Tibial nerve (tissue), 4 donors: ENCODE results near the gene SORL1-AS1.

Source experiments
- DNase-seq, 2 donors: peaks; one replicate each; pipeline ENCODE4 v3.0.0-alpha.2; 2019; ENCODE audit warnings: low spot score in 2 of 2
- H3K27ac ChIP-seq, 4 donors: fragments of 200-600 bp; sonication (generic) in 3 of 4; one replicate each; pipeline ENCODE4 v1.5.1; 2017 to 2019; ENCODE audit warnings: mild to moderate bottlenecking in 1 of 4
- H3K27me3 ChIP-seq, 2 donors: fragments of 200-600 bp; sonication (generic) in 1 of 2; one replicate each; pipeline versions ENCODE4 v1.5.1 to v1.6.0; 2017 to 2019
- H3K36me3 ChIP-seq, 3 donors: fragments of 200-600 bp; sonication (generic); one replicate each; pipeline ENCODE4 v1.5.1; 2018 to 2019
- H3K4me1 ChIP-seq, 4 donors: fragments of 200-600 bp; sonication (generic) in 3 of 4; one replicate each; pipeline ENCODE4 v1.5.1; 2017 to 2019
- H3K4me3 ChIP-seq, 4 donors: fragments of 200-600 bp; sonication (generic) in 3 of 4; one replicate each; pipeline ENCODE4 v1.5.1; 2017 to 2019; ENCODE audit warnings: mild to moderate bottlenecking in 1 of 4, moderate library complexity in 1 of 4
- H3K9me3 ChIP-seq, 4 donors: fragments of 200-600 bp; sonication (generic) in 3 of 4; one replicate each; pipeline ENCODE4 v1.5.1; 2017 to 2019
- EP300 ChIP-seq, 2 donors: sonication (generic); formaldehyde crosslinking; IDR thresholded peaks; one replicate each; pipeline ENCODE4 v1.6.1; 2017; ENCODE audit warnings: antibody characterized with exemption in 2 of 2, mild to moderate bottlenecking in 1 of 2
- POLR2A ChIP-seq, 2 donors: fragments of 450-650 bp; IDR thresholded peaks; one replicate each; pipeline ENCODE4 v1.6.1; 2017; ENCODE audit warnings: antibody characterized with exemption in 2 of 2, mild to moderate bottlenecking in 2 of 2, moderate library complexity in 2 of 2
- WGBS, 2 donors: methylation state at CpG; one replicate each; pipeline ENCODE4 v1.1.5; 2018; 5-methylcytosine and 5-hydroxymethylcytosine counted together
- TF ChIP-seq, protein P1 (sequence below), 5 experiments: fragments of 200-600 bp in 3 of 5; fragments of 450-650 bp in 2 of 5; sonication (generic) in 3 of 5; IDR thresholded peaks; one replicate each; pipeline ENCODE4 v1.5.1; 2016 to 2019; ENCODE audit warnings: antibody characterized with exemption in 5 of 5, mild to moderate bottlenecking in 3 of 5, moderate library complexity in 2 of 5

The SORL1-AS1 gene

GRCh38 chr11:121474680-121475079 is 21.9 kb upstream of the SORL1-AS1 start:
- Histone ChIP-seq H3K27ac (no peak overlapping the region), H3K4me3 (no peak overlapping the region), H3K9me3 (no peaks in the 10 kb centered on the region), H3K36me3 (no peaks in the 10 kb centered on the region), H3K4me1 (peaks cover 0 to 8% (median 3%) of the 10 kb centered on the region in 4 donors), H3K27me3 (no peaks in the 10 kb centered on the region)
- 91 to 97% methylated on average over 7 of the region's 7 CpGs for WGBS, 2 donors
- DNase-seq = no peak
- TF ChIP-seq POLR2A (IDR thresholded peaks at IDR 0.05) (no peak), EP300 (IDR thresholded peaks at IDR 0.05) (no peak)
- TF ChIP-seq, protein P1, sequence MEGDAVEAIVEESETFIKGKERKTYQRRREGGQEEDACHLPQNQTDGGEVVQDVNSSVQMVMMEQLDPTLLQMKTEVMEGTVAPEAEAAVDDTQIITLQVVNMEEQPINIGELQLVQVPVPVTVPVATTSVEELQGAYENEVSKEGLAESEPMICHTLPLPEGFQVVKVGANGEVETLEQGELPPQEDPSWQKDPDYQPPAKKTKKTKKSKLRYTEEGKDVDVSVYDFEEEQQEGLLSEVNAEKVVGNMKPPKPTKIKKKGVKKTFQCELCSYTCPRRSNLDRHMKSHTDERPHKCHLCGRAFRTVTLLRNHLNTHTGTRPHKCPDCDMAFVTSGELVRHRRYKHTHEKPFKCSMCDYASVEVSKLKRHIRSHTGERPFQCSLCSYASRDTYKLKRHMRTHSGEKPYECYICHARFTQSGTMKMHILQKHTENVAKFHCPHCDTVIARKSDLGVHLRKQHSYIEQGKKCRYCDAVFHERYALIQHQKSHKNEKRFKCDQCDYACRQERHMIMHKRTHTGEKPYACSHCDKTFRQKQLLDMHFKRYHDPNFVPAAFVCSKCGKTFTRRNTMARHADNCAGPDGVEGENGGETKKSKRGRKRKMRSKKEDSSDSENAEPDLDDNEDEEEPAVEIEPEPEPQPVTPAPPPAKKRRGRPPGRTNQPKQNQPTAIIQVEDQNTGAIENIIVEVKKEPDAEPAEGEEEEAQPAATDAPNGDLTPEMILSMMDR (IDR thresholded peaks at IDR 0.05) = no peak

DNA sequence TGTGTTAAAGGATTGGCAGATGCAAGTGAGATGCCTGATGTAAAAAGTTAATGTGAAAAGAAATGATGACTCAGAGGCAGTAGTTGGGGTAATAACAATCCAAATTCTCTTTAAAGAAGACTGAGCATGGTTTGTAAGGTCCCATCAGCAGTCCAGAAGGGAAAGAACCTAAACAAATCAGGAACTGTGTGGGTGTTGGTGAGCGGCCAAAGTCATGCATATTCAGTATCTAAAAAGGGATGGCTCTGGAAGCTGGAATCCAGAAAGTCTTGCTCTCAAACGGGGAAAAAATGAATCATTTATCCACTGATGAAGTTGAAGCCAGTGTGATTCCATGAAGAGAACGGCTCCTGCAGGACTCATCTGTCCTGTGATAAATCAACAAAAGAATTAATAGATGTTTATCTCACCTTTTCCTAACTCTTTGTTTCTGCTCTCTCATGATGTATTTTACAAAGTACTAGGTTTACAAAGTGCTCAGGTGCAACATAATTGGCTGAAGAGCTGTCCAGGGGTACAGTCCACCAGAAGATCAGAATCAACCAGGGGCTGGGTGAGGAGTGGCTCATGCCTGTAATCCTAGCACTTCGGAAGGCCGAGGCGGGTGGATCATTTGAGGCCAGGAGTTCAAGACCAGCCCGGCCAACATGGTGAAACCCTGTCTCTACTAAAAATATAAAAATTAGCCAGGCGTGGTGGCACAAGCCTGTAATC is 20.5 kb upstream of the SORL1-AS1 start:
- 62 to 69% methylated on average over 8 of the region's 8 CpGs for WGBS, 2 donors
- H3K27me3 ChIP-seq = no peaks in the 10 kb centered on the region
- no peak for DNase-seq
- TF ChIP-seq, protein P1 (IDR thresholded peaks at IDR 0.05) = no peak
- no peak for TF ChIP-seq EP300 (IDR thresholded peaks at IDR 0.05)
- no peak for TF ChIP-seq POLR2A (IDR thresholded peaks at IDR 0.05)
- no peaks in the 10 kb centered on the region for H3K9me3 ChIP-seq
- H3K27ac ChIP-seq = no peak overlapping the region
- peaks cover 0 to 6% (median 0%) of the 10 kb centered on the region in 4 donors for H3K4me1 ChIP-seq
- H3K36me3 ChIP-seq = no peaks in the 10 kb centered on the region
- H3K4me3 ChIP-seq = no peak overlapping the region

- Histone ChIP-seq H3K27me3 (peaks cover 0 to 5% of the 10 kb centered on the region in 2 donors), H3K36me3 (no peaks in the 10 kb centered on the region), H3K9me3 (no peaks in the 10 kb centered on the region), H3K27ac (no peak overlapping the region), H3K4me1 (peaks cover 0 to 6% (median 1%) of the 10 kb centered on the region in 4 donors), H3K4me3 (no peak overlapping the region)
- 90 to 95% methylated on average over 2 of the region's 2 CpGs for WGBS, 2 donors
- TF ChIP-seq EP300 (IDR thresholded peaks at IDR 0.05) (no peak), POLR2A (IDR thresholded peaks at IDR 0.05) (no peak)
- TF ChIP-seq, protein P1 (IDR thresholded peaks at IDR 0.05) = no peak
- no peak for DNase-seq
Observed at GRCh38 chr11:121472312-121472711, 19.5 kb upstream of the SORL1-AS1 start.

DNA sequence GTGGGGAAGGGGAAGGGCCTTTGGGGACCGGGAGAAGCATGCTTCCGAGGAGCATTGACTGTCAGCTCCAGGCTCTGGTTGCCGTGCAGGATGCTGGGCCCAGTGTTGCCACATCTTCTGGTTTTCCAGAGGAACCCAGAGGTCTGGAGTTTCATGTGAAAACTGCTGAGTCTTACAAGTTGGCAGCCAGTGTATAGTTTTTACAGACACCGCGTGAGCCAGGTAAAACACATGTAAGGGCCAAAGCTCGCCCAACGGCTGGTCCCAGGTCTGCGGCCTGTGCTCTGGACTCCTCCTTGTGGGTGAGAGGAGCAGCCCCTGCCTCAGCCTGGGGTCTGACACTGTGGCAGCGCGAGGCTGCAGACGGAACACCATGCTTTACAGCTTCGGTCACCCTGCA is 18.4 kb upstream of the SORL1-AS1 start:
- Histone ChIP-seq H3K27me3 (peaks cover 0 to 5% of the 10 kb centered on the region in 2 donors), H3K36me3 (no peaks in the 10 kb centered on the region), H3K4me1 (peaks cover 0 to 6% (median 6%) of the 10 kb centered on the region in 4 donors), H3K27ac (no peak overlapping the region), H3K9me3 (no peaks in the 10 kb centered on the region), H3K4me3 (no peak overlapping the region)
- no peak for DNase-seq
- 84 to 88% methylated on average over 9 to 12 of the region's 12 CpGs for WGBS, 2 donors
- TF ChIP-seq EP300 (IDR thresholded peaks at IDR 0.05) = no peak
- no peak for TF ChIP-seq POLR2A (IDR thresholded peaks at IDR 0.05)
- TF ChIP-seq, protein P1 (IDR thresholded peaks at IDR 0.05) = no peak

DNA sequence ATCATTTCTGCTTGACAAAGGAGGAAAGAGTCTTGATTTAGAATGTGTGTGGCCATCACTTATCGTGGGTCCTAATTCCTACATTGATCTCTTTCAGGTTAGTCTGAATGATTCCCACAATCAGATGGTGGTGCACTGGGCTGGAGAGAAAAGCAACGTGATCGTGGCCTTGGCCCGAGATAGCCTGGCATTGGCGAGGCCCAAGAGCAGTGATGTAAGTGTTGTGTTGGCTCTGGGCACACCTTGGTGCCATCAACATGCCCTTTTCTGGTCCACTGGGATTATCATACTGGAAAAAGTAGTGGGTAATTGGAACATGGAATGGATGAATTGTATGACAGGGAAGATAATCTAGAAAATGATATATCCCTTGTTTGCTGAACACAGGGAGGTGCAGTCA is 17.1 kb upstream of the SORL1-AS1 start:
- WGBS, 2 donors = 93 to 96% methylated on average over 5 of the region's 5 CpGs
- Histone ChIP-seq H3K4me1 (peaks cover 0 to 8% (median 6%) of the 10 kb centered on the region in 4 donors), H3K36me3 (no peaks in the 10 kb centered on the region)

More for the DNA sequence above, 17.1 kb upstream of the SORL1-AS1 start:
- TF ChIP-seq, protein P1 (IDR thresholded peaks at IDR 0.05) = no peak
- TF ChIP-seq POLR2A (IDR thresholded peaks at IDR 0.05) (no peak), EP300 (IDR thresholded peaks at IDR 0.05) (no peak)
- peaks cover 0 to 5% of the 10 kb centered on the region in 2 donors for H3K27me3 ChIP-seq
- H3K27ac ChIP-seq = no peak overlapping the region
- DNase-seq = no peak
- no peak overlapping the region for H3K4me3 ChIP-seq
- no peaks in the 10 kb centered on the region for H3K9me3 ChIP-seq
